22Rv1 (cell line): Measurements from ENCODE around the gene EPC2.

Source experiments
- H3K27ac ChIP-seq: fragments of 450-650 bp; 2 replicates; pipeline ENCODE4 v1.5.1; 2017
- ZFX ChIP-seq: fragments of 450-650 bp; IDR thresholded peaks from 2 replicates; pipeline ENCODE4 v1.6.1; 2017; ENCODE audit warnings: antibody characterized with exemption, borderline replicate concordance
- TF ChIP-seq, protein P1 (sequence below): fragments of 450-650 bp; IDR thresholded peaks from 2 replicates; pipeline ENCODE4 v1.5.1; 2017; ENCODE audit warnings: mild to moderate bottlenecking

Gene EPC2

DNA sequence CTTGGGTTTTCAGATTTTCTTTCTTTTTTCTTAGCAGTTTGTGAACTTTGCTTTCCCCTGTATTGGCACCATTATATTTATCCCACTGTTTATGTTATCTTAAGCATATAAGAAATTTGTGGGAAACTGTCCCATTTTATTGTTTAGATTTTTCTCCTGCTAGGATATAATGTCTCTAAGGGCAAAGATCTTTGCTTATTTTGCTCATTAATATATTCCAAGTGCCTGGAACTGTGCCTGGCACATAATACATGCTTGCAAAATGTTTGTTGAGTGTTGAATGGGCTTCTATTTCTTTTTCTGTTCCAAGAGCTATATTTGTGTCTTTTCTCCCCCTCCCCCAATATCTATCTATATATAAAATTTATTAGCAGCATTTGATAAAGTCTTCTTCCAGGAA is 5.4 kb downstream of the EPC2 start:
- no peak for TF ChIP-seq ZFX

DNA sequence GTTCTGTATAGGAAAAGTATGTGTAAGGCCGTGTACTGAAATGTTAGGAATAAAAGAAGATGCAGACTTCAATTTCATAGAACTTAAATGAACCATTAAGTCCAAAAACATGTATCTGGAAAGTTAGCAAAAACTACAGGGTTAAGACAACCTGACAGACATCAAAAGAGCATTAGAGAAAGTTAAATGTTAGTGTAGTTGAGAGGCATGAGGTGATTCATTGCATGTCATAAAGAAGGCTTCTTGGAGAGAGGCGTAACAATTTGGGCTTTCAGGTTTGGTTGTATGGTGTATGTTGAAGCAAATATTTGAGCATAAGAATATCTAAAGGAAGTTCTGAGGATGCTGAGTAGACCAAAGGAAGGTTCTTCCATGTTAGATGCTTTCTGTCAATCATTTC is 6.3 kb downstream of the EPC2 start:
- no peak overlapping the region for H3K27ac ChIP-seq
- TF ChIP-seq, protein P1, sequence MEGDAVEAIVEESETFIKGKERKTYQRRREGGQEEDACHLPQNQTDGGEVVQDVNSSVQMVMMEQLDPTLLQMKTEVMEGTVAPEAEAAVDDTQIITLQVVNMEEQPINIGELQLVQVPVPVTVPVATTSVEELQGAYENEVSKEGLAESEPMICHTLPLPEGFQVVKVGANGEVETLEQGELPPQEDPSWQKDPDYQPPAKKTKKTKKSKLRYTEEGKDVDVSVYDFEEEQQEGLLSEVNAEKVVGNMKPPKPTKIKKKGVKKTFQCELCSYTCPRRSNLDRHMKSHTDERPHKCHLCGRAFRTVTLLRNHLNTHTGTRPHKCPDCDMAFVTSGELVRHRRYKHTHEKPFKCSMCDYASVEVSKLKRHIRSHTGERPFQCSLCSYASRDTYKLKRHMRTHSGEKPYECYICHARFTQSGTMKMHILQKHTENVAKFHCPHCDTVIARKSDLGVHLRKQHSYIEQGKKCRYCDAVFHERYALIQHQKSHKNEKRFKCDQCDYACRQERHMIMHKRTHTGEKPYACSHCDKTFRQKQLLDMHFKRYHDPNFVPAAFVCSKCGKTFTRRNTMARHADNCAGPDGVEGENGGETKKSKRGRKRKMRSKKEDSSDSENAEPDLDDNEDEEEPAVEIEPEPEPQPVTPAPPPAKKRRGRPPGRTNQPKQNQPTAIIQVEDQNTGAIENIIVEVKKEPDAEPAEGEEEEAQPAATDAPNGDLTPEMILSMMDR = no peak
- no peak for TF ChIP-seq ZFX

More for the DNA sequence above, 5.4 kb downstream of the EPC2 start:
- H3K27ac ChIP-seq = no peak overlapping the region

DNA sequence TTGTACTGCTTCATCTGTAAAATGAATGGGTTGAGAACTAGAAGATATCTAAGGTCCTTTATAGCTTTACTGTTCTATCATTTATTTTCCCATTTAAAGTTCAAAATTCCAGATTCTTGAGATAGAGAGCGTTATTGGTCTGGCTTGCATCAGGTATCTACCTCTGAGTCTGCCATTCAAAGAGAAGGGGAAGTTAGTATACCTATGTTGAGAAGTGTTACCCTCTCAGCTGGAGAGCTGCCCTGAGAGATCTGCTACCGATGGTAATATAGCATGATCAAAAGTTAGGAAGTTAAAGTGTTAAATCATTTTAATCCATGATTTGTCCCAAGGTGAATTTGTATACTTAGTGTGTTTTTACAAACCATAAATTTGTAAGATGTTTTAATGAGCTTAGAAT is 7.4 kb downstream of the EPC2 start:
- TF ChIP-seq ZFX = no peak
- TF ChIP-seq, protein P1 = no peak
- H3K27ac ChIP-seq = no peak overlapping the region

DNA sequence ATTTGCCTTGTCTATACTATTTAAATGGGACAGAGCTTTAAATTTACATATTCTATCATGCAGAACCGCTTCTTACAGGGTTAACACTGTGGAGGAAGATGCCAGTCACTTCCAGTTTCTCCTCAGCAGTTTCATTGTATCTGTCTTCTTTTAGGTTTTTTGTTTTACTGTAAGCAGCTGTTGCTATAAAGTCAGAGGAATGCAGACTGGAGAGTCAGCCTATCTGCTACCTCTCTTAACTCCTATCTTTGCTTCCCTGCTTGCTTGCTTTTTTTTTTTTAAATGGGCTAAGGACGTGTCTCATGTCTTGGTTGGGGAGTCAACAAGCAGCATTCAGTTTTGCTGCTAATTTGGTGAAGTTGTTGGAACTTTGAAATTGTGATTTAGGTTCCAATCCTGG is 8.9 kb downstream of the EPC2 start:
- TF ChIP-seq ZFX = no peak
- TF ChIP-seq, protein P1 = no peak
- no peak overlapping the region for H3K27ac ChIP-seq

DNA sequence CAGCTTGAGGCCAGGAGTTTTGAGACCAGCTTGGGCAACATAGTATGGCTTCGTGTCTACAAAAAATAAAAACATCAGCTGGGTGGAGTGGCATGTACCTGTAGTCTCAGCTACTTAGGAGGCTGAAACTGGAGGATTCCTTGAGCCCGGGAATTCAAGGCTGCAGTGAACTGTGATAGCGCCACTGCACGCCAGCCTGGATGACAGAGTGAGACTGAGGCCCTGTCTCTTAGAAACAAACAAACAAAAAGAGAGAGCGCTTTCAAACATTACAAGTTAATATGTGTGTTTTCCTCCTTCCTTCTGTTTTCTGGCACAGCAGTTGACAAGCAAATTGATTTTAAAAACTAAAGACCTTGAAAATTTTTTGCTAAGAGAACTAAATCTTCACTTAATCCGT is 9.9 kb downstream of the EPC2 start:
- H3K27ac ChIP-seq = no peak overlapping the region
- TF ChIP-seq, protein P1 = no peak
- TF ChIP-seq ZFX = no peak

DNA sequence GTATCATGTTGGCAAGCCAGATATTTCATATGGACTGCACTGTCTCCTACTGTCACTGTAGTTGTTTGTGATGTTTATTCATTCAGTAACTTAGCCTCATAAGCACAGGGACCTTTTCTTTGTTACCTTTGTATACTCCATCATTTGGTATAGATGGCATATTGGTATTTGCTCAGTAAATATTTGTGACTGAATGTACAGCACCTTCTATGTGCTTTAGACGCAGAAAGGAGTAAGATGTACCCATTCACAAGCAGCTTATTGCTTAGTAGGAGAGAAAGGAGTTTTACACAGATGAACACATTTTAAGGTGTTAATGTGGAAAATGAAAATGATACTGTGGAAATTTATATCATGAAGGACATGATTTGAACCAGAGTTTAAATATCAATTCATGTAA is 12.0 kb downstream of the EPC2 start:
- H3K27ac ChIP-seq = no peak overlapping the region
- no peak for TF ChIP-seq ZFX
- TF ChIP-seq, protein P1 = no peak

DNA sequence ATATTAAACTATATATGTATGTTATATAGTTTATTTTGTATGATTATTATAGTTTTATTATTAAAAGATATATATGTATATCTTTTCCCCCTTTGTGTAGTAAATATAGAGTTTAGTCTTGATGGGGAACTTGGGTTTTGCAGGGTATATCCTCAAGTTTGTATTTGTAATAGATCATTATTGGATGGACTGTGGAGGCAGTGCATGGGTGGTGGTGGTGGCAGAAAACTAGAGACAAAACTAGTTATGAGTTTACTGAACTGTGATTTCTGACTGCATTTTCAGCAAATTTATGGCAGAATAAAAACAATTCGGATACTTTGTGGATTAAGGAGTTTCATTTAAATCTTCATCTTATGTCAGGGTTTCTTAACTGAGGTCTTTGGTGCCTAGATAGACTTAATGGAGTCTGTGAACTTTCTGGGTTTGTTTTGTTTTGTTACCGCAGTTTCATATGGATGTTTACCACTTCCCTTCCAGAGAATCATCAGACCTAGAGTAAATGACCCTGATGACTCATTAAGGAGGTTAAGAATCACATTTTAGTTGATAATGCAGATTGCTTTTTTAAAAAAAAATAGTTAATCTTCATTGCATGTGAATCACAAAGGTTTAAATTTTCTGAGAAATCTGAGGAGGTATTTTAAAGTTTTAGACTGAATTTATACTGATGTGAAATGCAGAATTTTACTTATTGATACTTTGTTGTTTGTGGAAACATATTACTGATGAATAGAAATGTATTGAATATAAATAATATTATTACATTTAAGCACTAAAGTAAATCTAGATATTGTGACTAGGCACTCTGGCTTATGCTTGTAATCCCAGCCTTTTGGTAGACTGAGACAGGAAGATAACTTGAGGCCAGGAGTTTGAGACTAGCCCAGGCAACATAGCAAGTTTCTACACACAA is 14.5 kb downstream of the EPC2 start:
- TF ChIP-seq, protein P1 = no peak
- TF ChIP-seq ZFX = no peak
- H3K27ac ChIP-seq = no peak overlapping the region
